GM12878 (cell line): ENCODE data around the gene MORF4L2. TPM values are rescaled to one million over a fixed set of nuclear protein-coding genes. Genes with fewer than 3 reads are reported as not detected.

Source experiments
- ATF7 ChIP-seq: fragments of 450-650 bp; IDR thresholded peaks from 2 replicates; pipeline ENCODE4 v1.6.1; 2016; ENCODE audit warnings: low read depth, mild to moderate bottlenecking
- BCLAF1 ChIP-seq: fragments of 450-650 bp; IDR thresholded peaks from 2 replicates; pipeline ENCODE4 v1.6.1; 2017; ENCODE audit warnings: antibody characterized with exemption, mild to moderate bottlenecking, moderate library complexity
- MLLT1 ChIP-seq: fragments of 450-650 bp; IDR thresholded peaks from 2 replicates; pipeline ENCODE4 v1.6.1; 2016; ENCODE audit warnings: mild to moderate bottlenecking
- PBX3 ChIP-seq: IDR thresholded peaks from 2 replicates; pipeline ENCODE4 v1.6.1; 2011; ENCODE audit warnings: mild to moderate bottlenecking, low read depth, low read length, moderate library complexity; ENCODE audit not compliant: insufficient replicate concordance
- polyA plus RNA-seq, 11 experiments: library from polyadenylated mRNA; depleted of rRNA in 4 of 11; unstranded in 6 of 11; stranded (reverse) in 5 of 11; fragments of >200 nt; fragmentation: Nextera tagmentation in 4 of 11; fragmentation: Illumina TruSeq in 1 of 11; extraction: Ambion mirVana in 4 of 11; extraction: Trizol in 1 of 11; gene quantifications; 1 replicate in 1 of 11; 2 replicates in 10 of 11; pipeline versions ENCODE4 v1.2.1 to v1.2.3, GENCODE V29; 2011 to 2016; ENCODE audit warnings: inconsistent platforms in 2 of 11, missing spikeins in 2 of 11, low read depth in 1 of 11
- total RNA-seq, 4 experiments: library from RNA; depleted of rRNA in 3 of 4; stranded (reverse); fragments of >200 nt in 3 of 4; fragmentation: Illumina TruSeq in 1 of 4; extraction: Trizol in 1 of 4; gene quantifications; 2 replicates each; pipeline versions ENCODE4 v1.2.1 to v1.2.3, GENCODE V29; 2013 to 2021
- TF ChIP-seq, protein P1 (sequence below): fragments of 450-650 bp; formaldehyde crosslinking; IDR thresholded peaks from 2 replicates; pipeline ENCODE4 v1.4.0; 2020; ENCODE audit warnings: mild to moderate bottlenecking, moderate library complexity
- TF ChIP-seq, protein P2 (sequence below): IDR thresholded peaks from 2 replicates; pipeline ENCODE4 v1.6.1; 2011; ENCODE audit warnings: borderline replicate concordance, low read depth, mild to moderate bottlenecking, moderate library complexity, low read length; ENCODE audit not compliant: insufficient read depth, poor library complexity, severe bottlenecking
- TF ChIP-seq, protein P3 (sequence below): fragments of 150-350 bp; IDR thresholded peaks from 2 replicates; pipeline ENCODE4 v1.6.1; 2014; ENCODE audit warnings: mild to moderate bottlenecking, low read depth, low read length
- TF ChIP-seq, protein P4 (sequence below): fragments of 450-650 bp; formaldehyde crosslinking; IDR thresholded peaks from 2 replicates; pipeline ENCODE4 v1.5.0; 2022; ENCODE audit warnings: mild to moderate bottlenecking, missing genetic modification characterization
- TF ChIP-seq, protein P5 (sequence below): IDR thresholded peaks from 2 replicates; pipeline ENCODE4 v1.6.1; 2012; ENCODE audit warnings: low read depth, low read length, improper control_type of control experiment

The MORF4L2 gene
- total and polyA plus RNA-seq, 10 of the 15 experiments (the other 5 are each of a cell fraction or from before 2014, with no cell fraction given) = 118 to 311 (median 199) TPM

GRCh38 chrX:103730147-103730795 lies 43.8 kb upstream of the MORF4L2 start (continued):
- TF ChIP-seq, protein P1, sequence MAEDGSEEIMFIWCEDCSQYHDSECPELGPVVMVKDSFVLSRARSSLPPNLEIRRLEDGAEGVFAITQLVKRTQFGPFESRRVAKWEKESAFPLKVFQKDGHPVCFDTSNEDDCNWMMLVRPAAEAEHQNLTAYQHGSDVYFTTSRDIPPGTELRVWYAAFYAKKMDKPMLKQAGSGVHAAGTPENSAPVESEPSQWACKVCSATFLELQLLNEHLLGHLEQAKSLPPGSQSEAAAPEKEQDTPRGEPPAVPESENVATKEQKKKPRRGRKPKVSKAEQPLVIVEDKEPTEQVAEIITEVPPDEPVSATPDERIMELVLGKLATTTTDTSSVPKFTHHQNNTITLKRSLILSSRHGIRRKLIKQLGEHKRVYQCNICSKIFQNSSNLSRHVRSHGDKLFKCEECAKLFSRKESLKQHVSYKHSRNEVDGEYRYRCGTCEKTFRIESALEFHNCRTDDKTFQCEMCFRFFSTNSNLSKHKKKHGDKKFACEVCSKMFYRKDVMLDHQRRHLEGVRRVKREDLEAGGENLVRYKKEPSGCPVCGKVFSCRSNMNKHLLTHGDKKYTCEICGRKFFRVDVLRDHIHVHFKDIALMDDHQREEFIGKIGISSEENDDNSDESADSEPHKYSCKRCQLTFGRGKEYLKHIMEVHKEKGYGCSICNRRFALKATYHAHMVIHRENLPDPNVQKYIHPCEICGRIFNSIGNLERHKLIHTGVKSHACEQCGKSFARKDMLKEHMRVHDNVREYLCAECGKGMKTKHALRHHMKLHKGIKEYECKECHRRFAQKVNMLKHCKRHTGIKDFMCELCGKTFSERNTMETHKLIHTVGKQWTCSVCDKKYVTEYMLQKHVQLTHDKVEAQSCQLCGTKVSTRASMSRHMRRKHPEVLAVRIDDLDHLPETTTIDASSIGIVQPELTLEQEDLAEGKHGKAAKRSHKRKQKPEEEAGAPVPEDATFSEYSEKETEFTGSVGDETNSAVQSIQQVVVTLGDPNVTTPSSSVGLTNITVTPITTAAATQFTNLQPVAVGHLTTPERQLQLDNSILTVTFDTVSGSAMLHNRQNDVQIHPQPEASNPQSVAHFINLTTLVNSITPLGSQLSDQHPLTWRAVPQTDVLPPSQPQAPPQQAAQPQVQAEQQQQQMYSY (CRISPR knock-in tag) = no peak
- TF ChIP-seq, protein P2, sequence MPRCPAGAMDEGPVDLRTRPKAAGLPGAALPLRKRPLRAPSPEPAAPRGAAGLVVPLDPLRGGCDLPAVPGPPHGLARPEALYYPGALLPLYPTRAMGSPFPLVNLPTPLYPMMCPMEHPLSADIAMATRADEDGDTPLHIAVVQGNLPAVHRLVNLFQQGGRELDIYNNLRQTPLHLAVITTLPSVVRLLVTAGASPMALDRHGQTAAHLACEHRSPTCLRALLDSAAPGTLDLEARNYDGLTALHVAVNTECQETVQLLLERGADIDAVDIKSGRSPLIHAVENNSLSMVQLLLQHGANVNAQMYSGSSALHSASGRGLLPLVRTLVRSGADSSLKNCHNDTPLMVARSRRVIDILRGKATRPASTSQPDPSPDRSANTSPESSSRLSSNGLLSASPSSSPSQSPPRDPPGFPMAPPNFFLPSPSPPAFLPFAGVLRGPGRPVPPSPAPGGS = no peak
- TF ChIP-seq PBX3 (no peak), ATF7 (no peak), BCLAF1 (no peak), MLLT1 (no peak)
- TF ChIP-seq, protein P3, sequence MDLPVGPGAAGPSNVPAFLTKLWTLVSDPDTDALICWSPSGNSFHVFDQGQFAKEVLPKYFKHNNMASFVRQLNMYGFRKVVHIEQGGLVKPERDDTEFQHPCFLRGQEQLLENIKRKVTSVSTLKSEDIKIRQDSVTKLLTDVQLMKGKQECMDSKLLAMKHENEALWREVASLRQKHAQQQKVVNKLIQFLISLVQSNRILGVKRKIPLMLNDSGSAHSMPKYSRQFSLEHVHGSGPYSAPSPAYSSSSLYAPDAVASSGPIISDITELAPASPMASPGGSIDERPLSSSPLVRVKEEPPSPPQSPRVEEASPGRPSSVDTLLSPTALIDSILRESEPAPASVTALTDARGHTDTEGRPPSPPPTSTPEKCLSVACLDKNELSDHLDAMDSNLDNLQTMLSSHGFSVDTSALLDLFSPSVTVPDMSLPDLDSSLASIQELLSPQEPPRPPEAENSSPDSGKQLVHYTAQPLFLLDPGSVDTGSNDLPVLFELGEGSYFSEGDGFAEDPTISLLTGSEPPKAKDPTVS = no peak
- TF ChIP-seq, protein P4, sequence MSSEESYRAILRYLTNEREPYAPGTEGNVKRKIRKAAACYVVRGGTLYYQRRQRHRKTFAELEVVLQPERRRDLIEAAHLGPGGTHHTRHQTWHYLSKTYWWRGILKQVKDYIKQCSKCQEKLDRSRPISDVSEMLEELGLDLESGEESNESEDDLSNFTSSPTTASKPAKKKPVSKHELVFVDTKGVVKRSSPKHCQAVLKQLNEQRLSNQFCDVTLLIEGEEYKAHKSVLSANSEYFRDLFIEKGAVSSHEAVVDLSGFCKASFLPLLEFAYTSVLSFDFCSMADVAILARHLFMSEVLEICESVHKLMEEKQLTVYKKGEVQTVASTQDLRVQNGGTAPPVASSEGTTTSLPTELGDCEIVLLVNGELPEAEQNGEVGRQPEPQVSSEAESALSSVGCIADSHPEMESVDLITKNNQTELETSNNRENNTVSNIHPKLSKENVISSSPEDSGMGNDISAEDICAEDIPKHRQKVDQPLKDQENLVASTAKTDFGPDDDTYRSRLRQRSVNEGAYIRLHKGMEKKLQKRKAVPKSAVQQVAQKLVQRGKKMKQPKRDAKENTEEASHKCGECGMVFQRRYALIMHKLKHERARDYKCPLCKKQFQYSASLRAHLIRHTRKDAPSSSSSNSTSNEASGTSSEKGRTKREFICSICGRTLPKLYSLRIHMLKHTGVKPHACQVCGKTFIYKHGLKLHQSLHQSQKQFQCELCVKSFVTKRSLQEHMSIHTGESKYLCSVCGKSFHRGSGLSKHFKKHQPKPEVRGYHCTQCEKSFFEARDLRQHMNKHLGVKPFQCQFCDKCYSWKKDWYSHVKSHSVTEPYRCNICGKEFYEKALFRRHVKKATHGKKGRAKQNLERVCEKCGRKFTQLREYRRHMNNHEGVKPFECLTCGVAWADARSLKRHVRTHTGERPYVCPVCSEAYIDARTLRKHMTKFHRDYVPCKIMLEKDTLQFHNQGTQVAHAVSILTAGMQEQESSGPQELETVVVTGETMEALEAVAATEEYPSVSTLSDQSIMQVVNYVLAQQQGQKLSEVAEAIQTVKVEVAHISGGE = no peak
- TF ChIP-seq, protein P5, sequence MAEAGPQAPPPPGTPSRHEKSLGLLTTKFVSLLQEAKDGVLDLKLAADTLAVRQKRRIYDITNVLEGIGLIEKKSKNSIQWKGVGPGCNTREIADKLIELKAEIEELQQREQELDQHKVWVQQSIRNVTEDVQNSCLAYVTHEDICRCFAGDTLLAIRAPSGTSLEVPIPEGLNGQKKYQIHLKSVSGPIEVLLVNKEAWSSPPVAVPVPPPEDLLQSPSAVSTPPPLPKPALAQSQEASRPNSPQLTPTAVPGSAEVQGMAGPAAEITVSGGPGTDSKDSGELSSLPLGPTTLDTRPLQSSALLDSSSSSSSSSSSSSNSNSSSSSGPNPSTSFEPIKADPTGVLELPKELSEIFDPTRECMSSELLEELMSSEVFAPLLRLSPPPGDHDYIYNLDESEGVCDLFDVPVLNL = no peak
